HL-60 (cell line): ENCODE data around the gene GIPR. TPM values are rescaled to one million over a fixed set of nuclear protein-coding genes. Genes with fewer than 3 reads are reported as not detected.

Experiments used
- DNase-seq, 2 experiments: peaks; one replicate each; pipeline ENCODE4 v3.0.0-alpha.2; 2010 to 2020; ENCODE audit warnings: low read depth in 1 of 2, low spot score in 1 of 2
- H3K27ac ChIP-seq: fragments of 250-450 bp; sonication (Bioruptor Pico); replicated peaks from 2 replicates; pipeline ENCODE4 v1.5.1; 2020; ENCODE audit warnings: mild to moderate bottlenecking, moderate library complexity
- H3K27me3 ChIP-seq: fragments of 250-450 bp; sonication (Bioruptor Pico); 2 replicates; pipeline ENCODE4 v1.5.1; 2021; ENCODE audit warnings: mild to moderate bottlenecking, moderate library complexity; ENCODE audit not compliant: insufficient read depth, poor library complexity, severe bottlenecking
- H3K4me3 ChIP-seq: replicated peaks from 2 replicates; pipeline ENCODE4 v1.5.1; 2011; ENCODE audit warnings: mild to moderate bottlenecking, control low read depth, low read length; ENCODE audit not compliant: insufficient read depth
- CTCF ChIP-seq: IDR thresholded peaks from one replicate; pipeline ENCODE4 v1.5.1; 2011; ENCODE audit warnings: low read length, control low read depth, inconsistent platforms; ENCODE audit not compliant: insufficient read depth
- GABPA ChIP-seq: IDR thresholded peaks from 2 replicates; pipeline ENCODE4 v1.6.1; 2012; ENCODE audit warnings: low read depth
- POLR2AphosphoS5 ChIP-seq: IDR thresholded peaks from 2 replicates; pipeline ENCODE4 v1.6.1; 2012; ENCODE audit warnings: low read depth
- REST ChIP-seq: IDR thresholded peaks from 2 replicates; pipeline ENCODE4 v1.6.1; 2012; ENCODE audit warnings: low read depth; ENCODE audit not compliant: insufficient replicate concordance
- SPI1 ChIP-seq: IDR thresholded peaks from 2 replicates; pipeline ENCODE4 v1.6.1; 2012; ENCODE audit warnings: low read depth, mild to moderate bottlenecking, borderline replicate concordance
- microRNA-seq: library from miRNA; unstranded; fragments of <30 nt; microRNA quantifications from one replicate; pipeline ENCODE4, GENCODE V29; 2018

Gene GIPR

GRCh38 chr19:45729800-45730290 is 61.8 kb downstream of the GIPR start:
- TF ChIP-seq POLR2AphosphoS5: no peak
- Histone ChIP-seq H3K27ac (peak overlapping the region; percentile 73), H3K4me3 (peak overlapping the region; percentile 93), H3K27me3 (no peaks in the 10 kb centered on the region)
- DNase-seq: no peak

- TF ChIP-seq POLR2AphosphoS5 (peak; percentile 89), CTCF (no peak), SPI1 (peak; percentile 25; the same call in 1 of the 2 replicates), GABPA (peak; percentile 67), REST (peak; percentile 15)
- Histone ChIP-seq H3K27me3 (no peaks in the 10 kb centered on the region), H3K4me3 (peak within 1 kb of the TSS; percentile 93), H3K27ac (peak within 1 kb of the TSS; percentile 73)
- peak; percentile 97 to 99 for DNase-seq
Observed at GRCh38 chr19:45730368-45731288, 62.6 kb downstream of the GIPR start, which contains the start of gene FBXO46. Gene FBXO46, minus strand, starts transcription at chr19:45730896. Its CDS starts 17,401 bp downstream, at chr19:45713495.

Small RNAs within 50 kb of the gene (microRNA-seq; reads per million reads assigned to microRNA genes)
- gene MIR330: 374 reads per million, percentile 82 among the genes with 10 or more reads in this experiment
- gene MIR642A: not detected
- not detected for gene MIR642B
